SHP77 (cell line): ENCODE data around the gene CD44.
"Not testable (repeated sequence)": the region's sequence is repeated elsewhere in the genome, so short reads cannot be mapped to it uniquely, and the experiment has no call there.

Source experiments
- DNase-seq, 2 experiments: peaks; one replicate each; lab custom pipeline; 2025; lab: John Stamatoyannopoulos, UW

The CD44 gene

DNA sequence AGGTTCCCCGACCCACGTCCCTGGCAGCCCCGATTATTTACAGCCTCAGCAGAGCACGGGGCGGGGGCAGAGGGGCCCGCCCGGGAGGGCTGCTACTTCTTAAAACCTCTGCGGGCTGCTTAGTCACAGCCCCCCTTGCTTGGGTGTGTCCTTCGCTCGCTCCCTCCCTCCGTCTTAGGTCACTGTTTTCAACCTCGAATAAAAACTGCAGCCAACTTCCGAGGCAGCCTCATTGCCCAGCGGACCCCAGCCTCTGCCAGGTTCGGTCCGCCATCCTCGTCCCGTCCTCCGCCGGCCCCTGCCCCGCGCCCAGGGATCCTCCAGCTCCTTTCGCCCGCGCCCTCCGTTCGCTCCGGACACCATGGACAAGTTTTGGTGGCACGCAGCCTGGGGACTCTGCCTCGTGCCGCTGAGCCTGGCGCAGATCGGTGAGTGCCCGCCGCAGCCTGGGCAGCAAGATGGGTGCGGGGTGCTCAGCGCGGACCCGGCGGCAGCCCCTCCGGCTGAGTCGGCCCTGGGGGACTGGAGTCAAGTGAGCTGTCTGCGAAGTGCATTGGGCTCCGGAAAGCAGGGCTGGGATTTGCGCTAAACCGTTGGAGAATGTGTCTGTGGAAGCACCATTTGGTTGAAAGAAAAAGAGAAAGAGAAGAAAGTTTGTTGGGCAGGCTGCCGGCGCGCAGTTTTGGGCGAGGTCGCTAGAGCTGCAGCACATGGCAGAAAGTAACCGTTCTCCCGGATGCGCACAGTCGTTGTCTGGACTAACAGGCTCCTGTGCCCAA lies at the start of gene CD44:
CD44 (plus strand) TSS at position 229 of the 779 bp plus-strand sequence; CDS start at position 362, 133 bp downstream.
- DNase-seq: no peak

DNA sequence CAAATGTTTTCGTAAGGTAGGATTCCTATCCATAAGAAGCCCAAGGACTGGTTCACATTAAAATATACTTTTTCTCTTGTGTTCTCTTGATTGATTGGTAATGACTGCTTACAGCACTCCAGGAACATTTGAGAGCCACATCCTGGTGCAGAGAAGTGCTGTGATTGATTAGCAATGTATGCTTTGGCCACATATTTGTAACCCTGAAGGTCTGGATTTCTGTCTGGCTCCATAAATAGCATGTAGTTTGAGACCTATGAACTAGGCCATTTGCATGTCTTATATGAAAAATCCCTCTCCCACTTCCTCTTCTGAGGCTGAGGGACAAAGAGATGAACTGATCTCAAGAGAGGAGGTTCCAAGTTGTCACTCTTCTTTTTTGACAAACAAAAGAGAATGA lies 49.3 kb upstream of the CD44 start:
- DNase-seq: no peak

DNA sequence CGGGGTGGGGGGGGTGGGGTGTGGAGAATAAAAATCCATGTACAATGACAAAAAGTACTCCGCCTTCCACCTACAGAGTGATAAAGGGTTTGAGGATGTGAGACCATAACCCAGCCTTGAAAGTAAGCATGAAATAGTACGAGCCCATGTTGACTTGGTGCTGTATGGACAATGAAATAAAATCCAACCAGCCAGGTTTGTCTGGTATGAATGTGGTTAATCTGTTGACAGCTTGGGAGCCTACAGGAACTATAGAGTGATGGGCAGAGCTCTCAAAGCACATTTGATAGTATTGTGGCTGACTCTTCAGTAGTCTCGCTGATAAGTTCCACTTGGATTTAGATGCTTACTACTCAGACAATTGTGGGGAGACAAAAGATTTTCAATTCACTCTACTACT lies 48.8 kb upstream of the CD44 start:
- DNase-seq: no peak

DNA sequence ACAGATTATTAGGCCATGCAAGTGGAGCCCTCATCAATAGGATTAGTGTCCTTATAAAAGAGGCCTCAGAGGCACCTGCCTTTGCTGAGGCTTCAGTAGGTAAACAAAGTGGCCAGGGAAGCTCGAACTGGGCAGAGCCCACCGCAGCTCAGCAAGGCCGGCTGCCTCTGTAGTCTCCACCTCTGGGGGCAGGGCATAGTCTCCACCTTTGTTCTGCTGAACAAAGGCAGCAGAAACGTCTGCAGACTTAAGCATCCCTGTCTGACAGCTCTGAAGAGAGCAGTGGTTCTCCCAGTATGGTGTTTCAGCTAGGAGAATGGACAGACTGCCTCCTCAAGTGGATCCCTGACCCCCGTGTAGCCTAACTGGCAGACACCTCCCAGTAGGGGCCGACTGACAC lies 48.0 kb upstream of the CD44 start:
- DNase-seq: not testable (repeated sequence)

DNA sequence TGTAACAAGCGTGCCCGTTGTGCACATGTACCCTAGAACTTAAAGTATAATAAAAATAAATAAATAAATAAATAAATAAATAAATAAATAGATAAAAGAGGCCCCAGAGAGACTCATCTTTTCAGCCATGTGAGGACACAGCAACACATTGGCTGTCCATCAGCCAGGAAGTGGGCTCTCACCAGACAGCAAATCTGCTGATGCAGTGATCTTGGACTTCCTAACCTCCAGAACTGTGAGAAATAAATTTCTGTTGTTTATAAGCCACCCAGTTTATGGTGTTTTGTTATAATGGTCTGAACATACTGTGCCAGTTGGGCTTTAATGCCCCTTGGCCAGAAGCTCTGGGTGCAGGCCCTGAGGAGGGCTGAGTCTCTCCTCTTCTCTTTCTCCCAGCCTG lies 42.2 kb upstream of the CD44 start:
- DNase-seq: no peak

DNA sequence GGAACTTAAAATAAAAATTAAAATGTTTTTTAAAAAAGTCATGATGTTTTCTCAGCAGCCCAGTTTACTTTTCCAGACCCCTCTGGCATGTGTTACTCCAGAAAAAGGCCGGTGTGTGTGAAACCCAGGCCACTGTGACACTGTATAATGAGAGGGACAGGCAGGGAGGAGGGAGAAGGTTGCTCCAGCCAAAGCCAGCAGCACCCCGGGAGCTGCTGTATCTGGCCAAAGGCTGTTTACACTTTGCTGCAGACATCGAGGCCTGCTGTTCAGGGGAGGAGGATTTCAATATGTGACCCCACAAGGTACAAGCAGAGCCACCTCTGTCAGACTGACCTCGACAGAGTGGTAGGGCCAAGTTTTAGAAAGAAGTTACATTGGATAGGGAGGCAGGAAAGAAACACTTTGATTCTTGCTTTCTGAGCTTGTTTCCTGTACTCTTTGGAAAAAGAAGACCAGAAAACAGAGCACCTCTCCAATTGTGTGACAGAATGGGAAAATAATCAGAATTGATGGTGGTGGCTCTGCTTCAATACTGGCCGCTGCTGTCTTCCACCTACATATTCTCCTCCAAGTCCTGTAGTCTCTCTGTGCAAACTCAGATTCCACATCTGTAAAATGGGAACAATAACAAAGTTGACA lies 41.0 kb upstream of the CD44 start:
- no peak for DNase-seq

DNA sequence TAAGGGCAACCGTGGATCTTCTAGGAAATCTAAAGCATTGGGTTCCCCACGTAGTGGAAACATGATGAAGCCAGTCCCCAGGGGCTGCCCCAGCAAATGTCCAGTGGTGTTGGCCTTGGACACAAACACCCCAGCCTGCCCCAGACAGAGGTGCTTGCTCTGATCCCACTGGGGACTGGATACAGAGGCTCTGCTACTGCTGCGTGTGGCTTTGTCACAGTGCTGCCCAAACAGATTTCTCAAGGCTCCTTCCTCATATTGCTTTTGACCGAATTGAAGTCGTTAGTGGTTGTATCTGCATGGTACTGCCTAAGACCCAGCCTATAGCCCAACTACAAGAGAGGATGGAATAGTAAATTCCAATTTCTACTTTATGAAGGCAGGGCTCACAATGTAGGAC lies 40.1 kb upstream of the CD44 start:
- no peak for DNase-seq

DNA sequence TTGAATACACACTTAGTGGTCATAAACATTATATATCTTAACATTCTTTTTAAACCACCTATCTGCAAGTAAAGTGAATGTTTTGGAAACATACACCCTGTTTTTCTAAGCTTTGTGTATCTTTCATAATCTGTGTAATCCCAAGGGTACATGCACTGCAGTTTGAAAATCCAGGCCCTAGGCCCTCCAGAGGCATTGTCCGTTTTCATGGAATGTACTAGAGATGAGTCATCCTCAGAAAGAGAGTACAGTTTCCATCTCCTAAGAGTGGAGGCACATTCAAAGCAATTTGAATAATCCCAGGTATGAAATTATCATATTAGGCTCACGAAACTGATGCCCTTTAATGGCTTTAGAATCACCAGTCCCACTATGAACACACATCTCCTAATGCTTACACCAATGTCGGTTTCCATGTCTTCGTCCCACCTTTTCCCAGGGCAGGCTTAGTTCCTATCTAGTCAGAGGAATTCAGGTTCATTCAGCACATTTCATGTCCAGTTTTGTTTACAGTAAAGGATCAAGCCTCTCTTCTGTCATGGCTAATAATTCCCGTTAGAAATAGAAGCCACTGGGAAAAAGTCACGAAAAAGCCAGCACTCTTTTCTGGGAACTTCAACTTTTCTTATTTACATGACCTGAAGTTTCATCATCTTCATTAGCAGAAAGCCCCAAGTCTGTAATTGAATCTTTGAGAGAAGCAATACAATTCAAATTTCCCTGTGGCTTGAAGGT lies 39.5 kb upstream of the CD44 start:
- DNase-seq: no peak

DNA sequence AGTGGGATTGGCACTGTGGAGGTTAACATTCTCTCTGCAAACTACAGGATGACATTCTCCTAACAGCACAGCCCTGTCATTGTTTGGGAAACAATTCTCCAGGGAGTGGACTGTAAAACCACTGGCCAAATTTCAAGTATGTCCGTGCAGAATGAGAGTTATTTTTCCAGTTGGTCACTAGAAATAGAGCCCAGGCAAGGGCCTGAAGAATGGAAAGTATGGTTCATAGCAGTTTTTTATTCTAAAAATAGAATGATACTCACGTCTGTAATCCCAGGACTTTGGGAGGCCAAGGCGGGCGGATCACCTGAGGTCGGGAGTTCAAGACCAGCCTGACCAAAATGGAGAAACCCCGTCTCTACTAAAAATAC lies 39.0 kb upstream of the CD44 start:
- no peak for DNase-seq

DNA sequence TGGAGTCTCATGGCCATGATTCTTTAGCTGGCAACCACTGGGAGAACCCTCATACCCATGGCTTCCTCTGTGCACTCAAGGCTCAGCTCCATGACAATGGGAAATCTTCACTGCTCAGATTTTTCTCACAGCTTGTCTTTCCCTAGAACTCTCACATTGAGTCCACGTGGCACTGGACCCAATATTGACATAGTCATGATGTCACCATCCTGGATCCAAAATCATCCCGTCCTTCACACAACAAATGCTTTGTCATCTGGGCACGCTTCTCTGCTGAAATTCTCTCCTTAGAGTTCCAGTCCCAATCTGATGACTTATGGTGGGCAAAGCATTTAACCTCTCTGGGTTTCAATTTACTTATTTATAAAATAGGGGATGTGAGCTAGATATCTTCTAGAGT lies 37.7 kb upstream of the CD44 start:
- DNase-seq: no peak

DNA sequence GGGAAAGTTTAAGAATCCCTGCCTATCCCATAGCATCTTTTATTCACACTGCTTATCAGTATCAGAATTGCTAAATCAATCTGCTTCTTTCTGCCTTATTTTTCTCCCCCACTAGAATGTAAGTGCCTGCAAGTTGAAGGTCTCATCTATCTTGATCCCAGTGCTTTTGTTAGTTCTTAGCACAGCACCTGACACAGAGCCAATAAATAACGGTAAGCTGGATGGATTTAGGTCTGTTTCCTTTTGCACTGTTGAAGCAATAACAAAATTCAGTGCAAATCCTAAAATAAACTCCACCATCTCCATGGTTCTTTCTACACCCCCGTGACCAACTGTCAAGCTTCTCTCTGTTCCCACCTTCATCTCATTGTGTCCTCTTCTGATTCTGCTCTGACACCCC lies 36.7 kb upstream of the CD44 start:
- no peak for DNase-seq

DNA sequence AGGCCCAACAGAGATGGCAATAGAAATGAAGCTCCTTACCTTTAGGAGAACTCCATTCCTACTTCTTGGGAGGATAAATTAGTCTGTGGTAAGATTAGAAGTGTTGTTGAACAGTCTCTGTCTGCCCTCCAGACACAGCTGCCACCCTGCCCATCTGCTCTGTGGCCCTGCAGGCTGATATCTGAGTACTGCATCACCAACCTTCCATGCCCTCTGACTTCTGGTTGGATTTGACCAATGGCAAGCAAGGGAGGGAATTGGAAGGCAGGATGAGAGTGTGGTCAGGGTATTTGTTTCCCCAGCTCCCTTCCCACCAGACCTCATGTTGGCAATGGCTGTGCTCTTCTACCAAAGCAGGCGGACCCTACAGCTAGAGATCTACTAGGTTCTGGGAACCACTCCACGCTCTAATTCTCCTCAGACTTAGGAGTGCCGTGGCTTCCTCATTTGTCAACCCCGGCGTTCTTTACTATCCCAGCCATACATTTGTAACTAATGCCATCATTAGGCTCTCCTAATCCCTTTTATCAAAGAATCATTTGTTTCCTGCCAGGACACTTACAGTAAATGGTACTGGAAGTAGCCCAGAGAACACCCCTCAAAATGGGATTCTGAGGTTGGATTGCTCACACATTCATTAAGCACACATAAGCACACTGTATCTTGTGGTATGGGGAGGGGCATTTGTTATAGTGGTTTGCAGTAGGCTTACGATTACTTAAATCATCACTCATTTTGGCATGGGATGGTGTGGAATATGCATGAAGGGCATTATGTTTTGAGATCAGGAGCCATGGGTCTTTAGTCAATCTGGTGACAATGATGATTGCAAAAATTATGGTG lies 35.4 kb upstream of the CD44 start:
- no peak for DNase-seq

DNA sequence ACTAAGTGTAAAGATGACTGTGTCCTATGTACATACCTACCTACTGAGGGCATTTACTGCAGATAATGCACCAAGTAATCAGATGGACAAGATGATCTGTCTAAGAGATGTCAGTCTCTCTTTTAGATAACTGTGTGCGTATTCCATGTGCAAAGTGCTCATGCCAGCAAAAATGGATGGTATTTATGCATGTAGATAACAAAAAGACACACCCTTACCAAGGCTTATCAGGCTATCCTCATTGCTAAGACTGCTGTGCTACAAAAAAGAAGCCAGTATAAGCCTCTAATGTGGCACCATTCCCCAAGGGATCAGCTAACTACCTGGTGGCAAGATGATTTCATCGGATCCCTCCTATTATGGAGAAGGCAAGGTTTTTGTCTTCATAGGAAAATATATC lies 34.3 kb upstream of the CD44 start:
- no peak for DNase-seq

DNA sequence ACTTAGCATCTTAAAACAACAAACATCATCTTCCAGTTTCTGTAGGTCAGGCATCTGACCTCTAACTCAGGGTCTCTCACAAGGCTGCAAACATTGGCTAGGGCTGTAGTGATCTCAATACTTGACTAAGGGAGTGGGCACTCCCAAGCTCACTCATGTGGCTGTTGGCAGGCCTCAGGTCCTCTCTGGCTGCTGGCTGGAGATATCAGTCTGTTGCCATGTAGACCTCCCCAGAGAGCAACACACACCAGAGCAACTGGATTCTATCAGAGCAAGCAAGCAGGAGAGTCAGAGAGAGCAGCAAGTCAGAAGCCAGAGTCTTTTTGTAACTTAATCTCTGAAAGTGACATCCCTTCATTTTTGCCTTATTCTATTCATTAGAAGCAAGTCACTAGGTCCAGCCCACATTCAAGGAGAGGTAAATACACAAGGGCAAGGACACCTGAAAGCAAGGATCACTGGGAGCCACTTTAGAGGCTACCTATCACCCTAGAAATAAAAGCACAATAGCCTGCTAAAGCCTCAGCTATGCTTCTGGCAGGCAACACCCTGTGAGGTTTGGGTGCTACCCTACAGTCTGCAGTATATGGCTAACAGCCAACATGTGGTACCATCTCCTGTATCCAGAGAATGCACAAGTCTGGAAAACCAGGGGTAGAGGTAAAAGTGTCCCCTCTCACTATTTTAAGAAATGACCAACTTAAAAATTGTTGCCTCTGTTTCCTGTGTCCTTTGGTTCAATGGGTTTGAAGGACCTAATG lies 33.5 kb upstream of the CD44 start:
- DNase-seq: no peak

DNA sequence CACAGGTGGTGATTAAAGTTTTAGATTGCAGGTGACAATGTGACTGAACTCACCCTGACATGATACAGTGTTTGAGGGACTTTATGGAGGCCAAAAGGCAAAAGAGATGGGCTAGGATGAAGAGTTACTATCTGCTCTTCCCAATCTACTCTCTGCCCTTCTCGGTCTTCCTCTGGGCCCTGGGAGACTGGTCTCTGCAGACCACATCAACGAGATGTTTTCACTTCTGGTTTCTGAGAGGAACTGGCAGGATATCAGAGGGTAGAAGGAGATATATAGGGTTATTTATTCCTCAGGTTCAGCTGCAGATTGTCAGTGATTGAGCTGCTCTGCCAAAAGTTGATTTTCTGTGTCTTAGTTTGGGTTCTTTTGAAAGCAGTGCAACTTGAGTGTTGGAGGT lies 32.4 kb upstream of the CD44 start:
- DNase-seq: no peak

DNA sequence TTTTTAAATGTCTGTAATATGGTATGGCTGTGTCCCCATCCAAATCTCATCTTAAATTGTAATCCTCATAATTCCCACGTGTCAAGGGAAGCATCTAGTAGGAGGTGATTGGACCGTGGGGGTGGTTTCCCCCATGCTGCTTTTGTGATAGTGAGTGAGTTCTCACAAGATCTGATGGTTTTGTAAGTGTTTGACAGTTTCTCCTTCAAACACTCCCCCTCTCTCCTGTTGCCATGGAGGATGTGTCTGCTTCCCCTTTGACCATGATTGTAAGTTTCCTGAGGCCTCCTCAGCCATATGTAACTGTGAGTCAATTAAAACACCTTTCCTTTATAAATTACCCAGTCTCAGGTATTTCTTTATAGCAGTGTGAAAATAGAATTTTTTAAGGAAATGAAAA lies 31.1 kb upstream of the CD44 start:
- DNase-seq: no peak

DNA sequence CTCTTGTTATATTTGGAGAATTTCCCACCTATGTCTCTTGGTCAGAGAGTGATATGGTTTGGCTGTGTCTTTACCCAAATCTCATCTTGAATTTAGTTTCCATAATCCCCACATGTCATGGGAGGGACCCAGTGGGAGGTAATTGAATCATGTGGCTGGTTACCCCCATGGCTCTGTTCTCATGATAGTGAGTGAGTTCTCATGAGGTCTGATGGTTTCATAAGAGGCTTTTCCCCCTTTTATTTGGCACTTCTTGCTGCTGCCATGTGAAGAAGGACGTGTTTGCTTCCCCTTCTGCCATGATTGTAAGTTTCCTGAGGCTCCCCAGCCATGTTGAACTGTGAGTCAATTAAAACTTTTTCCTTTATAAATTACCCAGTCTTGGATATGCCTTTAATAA lies 30.6 kb upstream of the CD44 start:
- not testable (repeated sequence) for DNase-seq

DNA sequence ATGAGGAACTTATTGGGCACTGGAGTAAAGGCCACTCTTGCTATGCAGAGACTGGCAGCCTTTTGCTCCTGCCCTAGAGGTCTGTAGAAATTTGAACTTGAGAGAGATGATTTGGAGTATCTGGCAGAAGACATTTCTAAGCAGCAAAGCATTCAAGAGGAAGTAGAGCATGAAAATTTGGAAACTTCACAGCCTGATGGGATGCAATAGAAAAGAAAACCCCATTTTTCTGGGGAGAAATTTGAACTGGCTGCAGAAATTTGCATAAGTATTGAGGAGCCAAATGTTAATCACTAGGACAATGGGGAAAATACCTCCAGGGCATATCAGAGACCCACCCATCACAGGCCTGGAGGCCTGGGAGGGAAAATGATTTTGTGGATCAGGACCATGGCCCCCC lies 29.9 kb upstream of the CD44 start:
- DNase-seq: no peak

DNA sequence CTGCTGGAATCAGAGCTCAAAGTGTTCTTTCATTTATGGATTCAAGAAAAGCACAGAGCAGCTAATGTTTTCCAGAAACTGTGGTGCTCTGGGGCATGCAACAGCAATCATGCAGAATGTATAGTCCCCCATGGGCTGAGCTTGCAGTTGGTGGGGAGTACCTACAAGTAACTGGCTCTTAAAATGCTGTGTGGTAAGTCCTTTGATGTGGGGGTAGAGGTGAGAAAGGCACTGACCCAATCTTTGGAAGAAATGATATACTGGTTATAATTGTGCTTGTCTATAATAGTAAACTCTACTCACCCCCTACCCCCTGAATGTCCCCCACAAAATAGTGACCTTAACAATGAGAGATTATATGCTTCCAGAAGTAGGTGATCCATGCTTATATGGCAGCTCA lies 29.1 kb upstream of the CD44 start:
- no peak for DNase-seq

DNA sequence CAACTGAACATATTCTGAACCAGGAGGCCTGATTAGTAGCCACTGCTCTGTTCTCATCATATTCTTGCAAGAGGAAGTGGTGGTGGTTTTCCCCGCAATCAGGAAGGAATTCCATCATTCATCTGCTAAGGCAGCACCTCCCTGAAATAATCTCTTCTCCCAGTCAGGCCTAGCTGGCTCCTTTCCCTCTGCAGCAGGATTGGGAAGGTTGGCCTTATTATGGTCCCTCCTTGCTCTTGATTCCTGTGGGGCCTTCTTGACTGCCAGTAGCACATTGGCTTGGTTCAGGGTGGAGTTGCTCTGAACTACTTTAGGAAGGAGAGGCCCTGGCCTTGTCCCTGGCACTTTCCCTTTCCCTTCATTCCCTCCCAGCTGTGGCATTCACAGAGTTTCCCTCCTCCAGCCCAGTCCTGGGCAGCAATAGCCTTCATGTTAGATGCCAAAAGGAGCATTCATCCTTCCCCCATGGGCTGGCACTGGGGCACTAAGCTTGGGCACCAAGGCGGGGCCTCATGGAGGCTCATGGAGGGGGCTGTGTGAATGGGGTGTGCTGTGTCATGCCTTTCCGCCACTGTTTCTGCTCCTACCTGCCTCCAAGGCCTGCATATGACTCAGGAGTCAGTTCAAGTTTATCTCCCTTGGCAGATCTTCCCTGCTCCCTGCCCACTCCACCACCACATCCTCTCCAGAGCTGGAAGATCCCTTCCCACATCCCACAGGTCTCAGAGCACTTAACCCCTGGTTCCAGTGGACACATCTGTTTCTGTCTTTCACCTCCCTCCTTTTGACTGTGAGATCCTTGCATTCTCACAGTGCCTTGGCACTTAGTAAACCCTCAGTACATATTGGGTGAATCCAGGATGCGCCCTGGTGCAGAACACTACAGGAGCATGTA lies 27.6 kb upstream of the CD44 start:
- no peak for DNase-seq
